WTC11 (cell line): ENCODE results near the gene LIG1.

Source experiments
- CBFB ChIP-seq: sonication (generic); formaldehyde crosslinking; IDR thresholded peaks from 2 replicates; pipeline ENCODE4 v1.8.1; 2022; ENCODE audit warnings: mild to moderate bottlenecking, low read depth, missing genetic modification reagents
- CREM ChIP-seq: sonication (generic); formaldehyde crosslinking; IDR thresholded peaks from 2 replicates; pipeline ENCODE4 v1.8.1; 2022; ENCODE audit warnings: mild to moderate bottlenecking, missing genetic modification reagents, moderate library complexity
- NR3C1 ChIP-seq: sonication (generic); formaldehyde crosslinking; conservative IDR thresholded peaks from 2 replicates; pipeline ENCODE4 v1.8.1; 2023; ENCODE audit warnings: low read depth, mild to moderate bottlenecking, missing genetic modification reagents
- SP1 ChIP-seq: sonication (generic); formaldehyde crosslinking; conservative IDR thresholded peaks from 2 replicates; pipeline ENCODE4 v1.8.1; 2022; ENCODE audit warnings: missing genetic modification reagents
- TF ChIP-seq, protein P1 (sequence below): fragments of 200-600 bp; IDR thresholded peaks from 2 replicates; pipeline ENCODE4 v1.8.0; 2022; ENCODE audit warnings: antibody characterized with exemption
- TF ChIP-seq, protein P2 (sequence below): fragments of 250-450 bp; sonication (Bioruptor Pico); IDR thresholded peaks from 2 replicates; pipeline ENCODE4 v1.9.0; 2021; ENCODE audit warnings: moderate library complexity, mild to moderate bottlenecking, inconsistent platforms, borderline replicate concordance

DNA sequence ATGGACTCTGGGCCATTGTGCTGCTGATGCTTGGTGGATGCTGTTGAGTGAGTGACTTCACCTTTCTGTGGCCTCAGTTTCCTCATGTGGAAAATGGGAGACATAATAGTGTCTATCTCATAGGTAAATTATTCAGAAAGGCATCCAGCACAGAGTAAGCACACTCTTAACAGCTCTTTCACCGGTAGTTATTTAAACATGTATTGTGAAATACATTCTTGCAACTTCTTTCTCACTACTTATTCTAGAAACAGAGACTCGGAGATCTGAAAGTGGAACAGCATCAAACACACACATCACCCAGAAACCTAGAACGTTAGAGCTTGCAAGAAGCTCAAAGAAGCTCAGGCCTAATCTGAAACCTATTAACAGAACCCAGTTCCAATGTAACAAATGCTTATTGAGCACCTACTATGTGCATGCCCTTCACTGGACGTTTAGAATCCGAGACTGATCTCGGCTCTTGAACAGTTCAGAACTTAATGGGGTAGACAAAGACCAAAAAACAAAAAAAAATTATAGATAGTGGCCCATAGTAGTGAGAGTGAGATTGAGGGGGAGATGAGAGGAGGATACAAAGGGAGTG, 4.4 kb upstream of the LIG1 start:
- TF ChIP-seq, protein P1, sequence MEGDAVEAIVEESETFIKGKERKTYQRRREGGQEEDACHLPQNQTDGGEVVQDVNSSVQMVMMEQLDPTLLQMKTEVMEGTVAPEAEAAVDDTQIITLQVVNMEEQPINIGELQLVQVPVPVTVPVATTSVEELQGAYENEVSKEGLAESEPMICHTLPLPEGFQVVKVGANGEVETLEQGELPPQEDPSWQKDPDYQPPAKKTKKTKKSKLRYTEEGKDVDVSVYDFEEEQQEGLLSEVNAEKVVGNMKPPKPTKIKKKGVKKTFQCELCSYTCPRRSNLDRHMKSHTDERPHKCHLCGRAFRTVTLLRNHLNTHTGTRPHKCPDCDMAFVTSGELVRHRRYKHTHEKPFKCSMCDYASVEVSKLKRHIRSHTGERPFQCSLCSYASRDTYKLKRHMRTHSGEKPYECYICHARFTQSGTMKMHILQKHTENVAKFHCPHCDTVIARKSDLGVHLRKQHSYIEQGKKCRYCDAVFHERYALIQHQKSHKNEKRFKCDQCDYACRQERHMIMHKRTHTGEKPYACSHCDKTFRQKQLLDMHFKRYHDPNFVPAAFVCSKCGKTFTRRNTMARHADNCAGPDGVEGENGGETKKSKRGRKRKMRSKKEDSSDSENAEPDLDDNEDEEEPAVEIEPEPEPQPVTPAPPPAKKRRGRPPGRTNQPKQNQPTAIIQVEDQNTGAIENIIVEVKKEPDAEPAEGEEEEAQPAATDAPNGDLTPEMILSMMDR, result no peak
- no peak for TF ChIP-seq SP1
- TF ChIP-seq, protein P2, sequence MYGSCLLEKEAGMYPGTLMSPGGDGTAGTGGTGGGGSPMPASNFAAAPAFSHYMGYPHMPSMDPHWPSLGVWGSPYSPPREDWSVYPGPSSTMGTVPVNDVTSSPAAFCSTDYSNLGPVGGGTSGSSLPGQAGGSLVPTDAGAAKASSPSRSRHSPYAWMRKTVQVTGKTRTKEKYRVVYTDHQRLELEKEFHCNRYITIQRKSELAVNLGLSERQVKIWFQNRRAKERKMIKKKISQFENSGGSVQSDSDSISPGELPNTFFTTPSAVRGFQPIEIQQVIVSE, result no peak
- no peak for TF ChIP-seq NR3C1 (CRISPR knock-in tag)
- TF ChIP-seq CREM (CRISPR knock-in tag), result no peak
- TF ChIP-seq CBFB (CRISPR knock-in tag), result no peak
